H7 (cell line): Measurements from ENCODE around the gene PIM3. TPM values are rescaled to one million over a fixed set of nuclear protein-coding genes. Genes with fewer than 3 reads are reported as not detected.
A peak's percentile ranks its signal among the peaks of the same experiment; 100 is the strongest.

Experiments
- DNase-seq: peaks from one replicate; pipeline ENCODE4 v3.0.0; 2012
- H3K27me3 ChIP-seq: 2 replicates; pipeline ENCODE4 v1.6.0; 2011; ENCODE audit warnings: mild to moderate bottlenecking, low read length; ENCODE audit not compliant: control insufficient read depth, insufficient read depth
- H3K36me3 ChIP-seq: replicated peaks from 2 replicates; pipeline ENCODE4 v1.5.1; 2011; ENCODE audit warnings: low read length; ENCODE audit not compliant: control insufficient read depth, insufficient read depth
- H3K4me3 ChIP-seq: 2 replicates; pipeline ENCODE4 v1.5.1; 2011; ENCODE audit warnings: low read depth, mild to moderate bottlenecking, control low read depth, low read length, moderate library complexity; ENCODE audit not compliant: insufficient read depth
- total RNA-seq: library from RNA; depleted of rRNA; stranded (reverse); fragments of >200 nt; shearing (Covaris generic); gene quantifications from 2 replicates; pipeline ENCODE4 v1.2.3, GENCODE V29; 2014

The PIM3 gene
- total RNA-seq, 1 experiment from 2014 or later, result 71.2 TPM

DNA sequence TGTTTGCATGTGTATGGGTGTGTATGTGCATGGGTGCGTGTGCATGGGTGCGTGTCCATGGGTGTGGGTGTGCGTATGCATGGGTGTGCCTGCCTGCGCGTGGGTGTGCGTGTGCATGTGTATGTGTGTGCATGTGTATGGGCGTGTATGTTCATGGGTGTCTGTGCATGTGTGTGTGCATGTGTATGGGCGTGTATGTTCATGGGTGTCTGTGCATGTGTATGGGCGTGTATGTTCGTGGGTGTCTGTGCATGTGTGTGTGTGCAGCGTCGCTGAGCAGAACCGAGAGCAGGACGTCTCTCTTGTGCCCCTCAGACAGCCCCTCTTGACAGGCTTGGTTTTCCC is 38.1 kb downstream of the PIM3 start:
- no peak overlapping the region for H3K4me3 ChIP-seq
- H3K27me3 ChIP-seq, result peaks cover 16% of the 10 kb centered on the region
- no peak for DNase-seq
- H3K36me3 ChIP-seq, result no peaks in the 10 kb centered on the region

GRCh38 chr22:49999063-49999945 is 38.7 kb downstream of the PIM3 start:
- peak overlapping the region; percentile 53 for H3K4me3 ChIP-seq
- DNase-seq, result peak; percentile 99
- H3K27me3 ChIP-seq, result peaks cover 16% of the 10 kb centered on the region
- no peaks in the 10 kb centered on the region for H3K36me3 ChIP-seq

- peak overlapping the region; percentile 53 for H3K4me3 ChIP-seq
- H3K36me3 ChIP-seq, result no peaks in the 10 kb centered on the region
- peaks cover 16% of the 10 kb centered on the region for H3K27me3 ChIP-seq
- peak; percentile 82 for DNase-seq
Measured at GRCh38 chr22:49999946-50000586, 39.5 kb downstream of the PIM3 start.

GRCh38 chr22:50000587-50001387 is 40.2 kb downstream of the PIM3 start:
- peak; percentile 55 for DNase-seq
- Histone ChIP-seq H3K4me3 (no peak overlapping the region), H3K36me3 (no peaks in the 10 kb centered on the region), H3K27me3 (peaks cover 16% of the 10 kb centered on the region)

GRCh38 chr22:50001388-50002231 is 41.0 kb downstream of the PIM3 start:
- DNase-seq, result peak; percentile 57

DNA sequence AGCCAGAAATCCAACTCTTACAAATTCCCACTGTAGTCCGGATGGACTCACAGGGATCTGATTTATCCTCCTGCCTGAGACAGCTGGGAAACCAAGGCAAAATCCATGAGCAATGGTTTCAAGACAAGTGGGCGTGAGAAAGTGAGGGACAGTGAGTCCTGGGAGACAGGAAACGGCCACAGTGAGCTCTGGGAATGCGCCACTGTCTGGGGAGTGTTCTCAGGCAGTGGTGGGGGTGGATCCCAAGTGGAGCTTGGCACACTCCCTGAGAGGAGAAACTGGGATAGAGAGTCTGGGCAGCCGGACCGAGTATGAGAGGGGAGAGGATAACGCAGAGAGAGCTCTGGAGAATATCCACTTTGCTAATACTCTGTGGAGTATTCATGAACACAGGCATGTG is 42.2 kb downstream of the PIM3 start:
- H3K27me3 ChIP-seq, result peaks cover 16% of the 10 kb centered on the region
- H3K4me3 ChIP-seq, result no peak overlapping the region
- no peak for DNase-seq
- H3K36me3 ChIP-seq, result no peaks in the 10 kb centered on the region

More at GRCh38 chr22:50001388-50002231, 41.0 kb downstream of the PIM3 start:
- H3K36me3 ChIP-seq, result no peaks in the 10 kb centered on the region
- peaks cover 16% of the 10 kb centered on the region for H3K27me3 ChIP-seq
- no peak overlapping the region for H3K4me3 ChIP-seq

GRCh38 chr22:50004918-50005317 is 44.3 kb downstream of the PIM3 start:
- Histone ChIP-seq H3K36me3 (no peaks in the 10 kb centered on the region), H3K4me3 (no peak overlapping the region), H3K27me3 (peaks cover 14% of the 10 kb centered on the region)
- no peak for DNase-seq

- Histone ChIP-seq H3K36me3 (no peaks in the 10 kb centered on the region), H3K27me3 (peaks cover 14% of the 10 kb centered on the region), H3K4me3 (no peak overlapping the region)
- DNase-seq, result no peak
Measured at GRCh38 chr22:50007057-50007511, 46.5 kb downstream of the PIM3 start.

GRCh38 chr22:50008151-50009040 is 47.8 kb downstream of the PIM3 start:
- H3K36me3 ChIP-seq, result no peaks in the 10 kb centered on the region
- peaks cover 24% of the 10 kb centered on the region for H3K27me3 ChIP-seq
- DNase-seq, result peak; percentile 76
- no peak overlapping the region for H3K4me3 ChIP-seq

GRCh38 chr22:50009251-50009650 is 48.7 kb downstream of the PIM3 start:
- Histone ChIP-seq H3K4me3 (no peak overlapping the region), H3K27me3 (peaks cover 29% of the 10 kb centered on the region), H3K36me3 (no peaks in the 10 kb centered on the region)
- DNase-seq, result peak; percentile 57

GRCh38 chr22:50009765-50010675 is 49.4 kb downstream of the PIM3 start:
- Histone ChIP-seq H3K4me3 (peak overlapping the region; percentile 34; the same call in 1 of the 2 replicates), H3K36me3 (no peaks in the 10 kb centered on the region), H3K27me3 (peaks cover 37% of the 10 kb centered on the region)
- peak; percentile 85 for DNase-seq

DNA sequence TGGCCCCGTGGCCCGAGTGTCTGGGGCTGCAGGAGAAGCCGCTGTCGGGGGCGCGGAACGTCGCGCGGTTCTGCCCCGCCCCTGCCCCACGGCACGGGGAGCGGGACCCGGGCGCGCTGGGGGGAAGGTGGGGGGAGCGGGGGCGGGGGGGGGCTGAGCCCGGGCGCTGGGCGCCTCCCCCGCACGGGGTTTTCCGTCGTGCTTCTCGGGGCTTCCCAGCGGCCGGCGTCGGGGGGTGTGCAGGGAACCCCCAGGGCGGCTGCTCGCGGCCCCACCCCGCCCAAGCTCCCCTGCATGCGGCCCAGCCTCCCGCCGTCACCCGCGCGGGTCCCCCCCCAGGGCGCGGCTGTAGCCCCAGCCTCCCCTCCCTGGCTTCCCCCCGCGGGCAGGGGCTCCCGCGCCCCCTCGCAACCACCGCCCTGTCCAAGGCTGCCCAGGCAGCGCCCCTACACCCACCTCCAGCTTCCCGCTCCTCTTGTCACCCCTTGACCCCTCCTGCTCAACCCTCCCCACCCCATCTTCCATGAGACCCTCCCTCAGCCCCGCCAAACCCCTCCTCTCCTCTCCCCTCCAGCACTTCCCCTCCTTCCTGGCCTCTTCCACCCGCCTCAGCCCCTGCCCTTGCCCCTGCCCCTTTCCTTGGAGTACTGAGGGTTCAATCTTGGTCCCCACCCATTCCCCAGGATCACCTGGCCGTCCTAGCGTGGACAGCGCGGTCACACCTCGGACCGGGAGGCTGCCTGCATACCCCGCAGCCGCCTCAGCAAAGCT is 50.3 kb downstream of the PIM3 start:
- DNase-seq, result peak; percentile 81
- Histone ChIP-seq H3K36me3 (no peaks in the 10 kb centered on the region), H3K27me3 (peaks cover 41% of the 10 kb centered on the region), H3K4me3 (peak overlapping the region; percentile 34; the same call in 1 of the 2 replicates)
